Measurements from ENCODE around the gene SASH1.
"Not testable (repeated sequence)": the region's sequence is repeated elsewhere in the genome, so short reads cannot be mapped to it uniquely, and the experiment has no call there.

The SASH1 gene

DNA sequence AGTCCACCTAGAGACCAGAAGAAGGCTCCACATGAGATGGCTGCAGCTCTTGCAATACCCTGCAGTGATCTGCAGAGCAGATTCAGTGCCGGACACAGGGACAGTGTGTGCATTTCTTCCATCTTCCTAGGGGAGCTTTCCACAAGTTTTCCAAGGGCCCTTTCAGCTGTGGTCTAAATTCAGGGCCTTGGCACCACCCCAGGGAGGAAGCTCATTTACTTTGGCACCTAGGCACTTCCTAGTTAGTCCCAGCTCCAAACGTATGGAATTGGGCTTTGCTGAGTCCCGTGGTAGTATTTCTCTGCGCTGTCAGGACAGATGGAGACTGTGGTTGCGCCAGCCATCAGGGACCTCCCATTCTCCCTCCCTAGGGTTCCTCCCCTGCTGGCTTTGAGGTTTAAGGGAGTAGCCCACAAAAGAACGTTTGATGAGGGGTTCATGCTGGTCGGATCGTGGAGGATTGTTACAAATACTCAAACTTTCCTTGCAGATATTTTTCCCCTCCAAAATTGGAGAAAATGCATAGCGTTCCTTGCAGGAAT is 221.9 kb downstream of the SASH1 start:
- no peak for DNase-seq

DNA sequence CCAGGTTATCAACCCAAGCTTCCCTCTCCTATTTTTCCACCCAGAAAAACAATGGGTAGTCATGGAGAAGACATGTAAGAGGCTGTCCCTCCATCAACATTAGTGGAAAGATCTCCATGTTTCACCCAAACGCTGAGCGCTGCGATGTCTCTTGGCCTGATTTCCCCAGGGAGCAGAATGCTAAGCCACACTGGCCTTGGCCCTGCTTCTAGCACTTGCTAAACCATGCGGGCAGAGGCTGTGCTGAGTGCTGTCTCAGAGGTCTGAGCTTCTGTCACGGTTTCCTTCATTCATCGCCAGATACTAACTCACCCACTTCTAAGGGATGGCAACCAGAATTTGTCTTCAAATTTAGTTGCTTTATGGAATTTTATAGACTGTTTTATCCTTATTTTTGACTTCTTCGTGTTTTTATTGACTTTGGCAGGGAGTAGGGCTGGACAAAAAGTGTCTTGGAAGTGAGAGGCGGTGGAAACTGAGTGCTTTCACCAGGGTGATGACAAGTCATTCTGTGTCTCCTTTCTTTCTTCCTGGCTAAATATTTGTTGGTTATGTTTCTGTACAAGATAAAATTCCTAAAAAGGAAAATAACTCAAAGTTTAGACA is 222.8 kb downstream of the SASH1 start:
- no peak for DNase-seq

DNA sequence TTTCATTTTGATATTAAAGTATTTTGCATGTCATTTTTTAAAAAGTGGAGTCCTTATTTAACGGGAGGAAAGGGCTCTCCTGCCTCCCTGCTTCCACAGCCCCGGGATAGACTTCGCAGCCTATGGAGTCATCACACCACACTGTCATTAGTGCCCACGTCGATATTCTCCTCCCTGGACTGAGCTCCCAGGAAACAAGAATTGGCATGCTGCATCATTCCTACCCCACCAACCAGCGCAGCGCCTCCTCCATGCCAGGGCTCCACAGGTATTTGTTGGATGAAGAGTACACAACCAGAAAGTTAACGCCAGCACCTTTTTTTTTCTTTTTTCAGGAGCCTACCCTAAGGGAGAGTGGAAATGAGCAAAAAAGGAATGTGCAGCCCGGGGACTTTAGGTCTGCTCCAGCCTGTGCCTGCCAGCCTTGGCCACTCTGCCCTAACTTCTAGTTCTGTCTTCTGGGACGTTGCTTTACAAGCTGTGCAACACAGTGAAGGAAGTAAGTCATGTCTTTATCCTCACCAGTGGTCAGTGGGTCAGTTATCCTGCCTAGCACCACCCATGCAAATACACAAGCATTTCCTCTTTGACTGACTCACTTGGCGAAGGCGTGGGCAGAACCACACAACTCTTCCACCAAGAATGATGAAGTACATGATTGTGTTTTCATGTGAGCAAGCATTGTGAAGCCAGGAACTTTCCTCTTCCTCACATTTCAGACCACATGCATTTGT is 223.5 kb downstream of the SASH1 start:
- no peak for DNase-seq

DNA sequence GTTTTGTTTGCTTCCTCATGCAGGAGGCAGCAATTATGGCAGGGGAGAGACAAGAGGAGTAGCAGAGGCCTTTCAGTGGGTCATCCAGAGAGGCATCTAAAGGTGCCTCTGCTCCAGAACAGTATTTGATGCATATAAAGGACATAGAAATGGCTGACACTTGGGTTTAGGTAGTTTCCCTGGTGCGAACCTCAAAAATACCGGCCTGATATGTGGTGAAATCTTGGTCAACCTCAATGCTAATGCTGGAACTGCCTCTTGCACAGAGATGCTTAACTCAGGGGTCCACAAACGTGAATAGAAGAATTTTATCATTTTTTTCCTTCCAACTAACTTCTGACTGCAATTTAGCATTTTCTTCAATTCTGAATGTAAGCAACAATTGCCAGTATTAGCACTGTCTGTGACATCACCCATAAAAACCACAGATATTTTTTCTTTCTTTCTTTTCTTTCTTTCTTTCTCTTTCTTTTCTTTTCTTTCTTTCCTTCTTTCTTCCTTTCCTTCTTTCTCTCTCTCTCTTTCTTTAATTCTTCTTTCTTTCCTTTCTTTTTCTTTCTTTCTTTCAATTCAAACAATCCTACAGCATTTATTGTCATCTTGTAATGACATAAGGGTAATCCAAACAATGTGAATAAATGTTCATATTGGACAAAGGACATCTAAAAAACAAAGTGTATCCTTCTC is 224.2 kb downstream of the SASH1 start:
- no peak for DNase-seq

DNA sequence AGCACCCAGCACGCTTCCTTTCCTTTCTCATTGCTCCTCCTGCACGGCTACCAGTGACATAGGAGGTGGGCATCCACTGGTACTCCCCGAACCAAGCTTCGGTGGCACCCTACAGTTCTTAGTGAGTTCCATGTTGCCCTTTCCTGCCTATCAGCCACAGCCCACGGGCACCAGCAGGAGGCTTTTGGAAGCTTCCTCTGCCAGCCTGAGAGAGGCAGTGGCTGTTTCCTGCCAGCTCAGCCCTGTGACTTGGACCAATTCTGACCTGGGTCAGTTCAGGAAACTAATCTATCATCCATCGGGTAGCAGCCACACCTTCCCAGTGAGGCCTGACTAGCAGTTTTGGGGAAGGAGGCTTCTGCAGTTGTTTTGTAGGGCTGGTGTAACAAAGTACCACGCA is 227.8 kb downstream of the SASH1 start:
- DNase-seq: no peak

DNA sequence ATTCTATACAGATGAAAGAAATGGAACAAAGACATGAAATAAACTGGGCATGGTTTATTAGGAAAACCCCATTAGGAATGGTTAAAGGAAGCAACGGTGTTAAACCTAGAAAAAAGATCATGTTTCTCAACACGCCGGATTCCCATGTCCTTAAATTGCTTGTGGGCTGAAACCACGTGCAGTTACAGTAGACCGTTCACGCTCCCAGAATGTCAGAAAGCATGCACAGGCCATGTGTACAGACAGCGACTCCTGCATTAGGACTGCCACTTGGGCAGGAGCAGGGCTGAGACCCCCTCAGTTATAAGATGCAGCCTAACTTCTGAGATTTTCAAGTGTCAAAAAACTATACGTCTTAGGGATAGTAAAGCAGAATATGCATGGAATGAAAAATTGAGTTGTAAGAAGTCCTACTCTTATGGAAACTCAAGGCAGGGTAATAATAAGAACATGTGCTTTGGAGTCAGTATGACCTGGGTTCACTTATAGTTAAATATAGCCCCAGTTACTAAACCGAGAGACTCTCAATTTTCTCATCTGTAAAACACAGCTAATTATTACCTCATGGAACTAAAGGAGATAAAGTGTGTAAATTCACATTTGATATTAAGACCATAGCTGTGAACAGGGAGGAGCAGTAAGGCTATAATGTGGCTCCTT is 230.2 kb downstream of the SASH1 start:
- DNase-seq: no peak

DNA sequence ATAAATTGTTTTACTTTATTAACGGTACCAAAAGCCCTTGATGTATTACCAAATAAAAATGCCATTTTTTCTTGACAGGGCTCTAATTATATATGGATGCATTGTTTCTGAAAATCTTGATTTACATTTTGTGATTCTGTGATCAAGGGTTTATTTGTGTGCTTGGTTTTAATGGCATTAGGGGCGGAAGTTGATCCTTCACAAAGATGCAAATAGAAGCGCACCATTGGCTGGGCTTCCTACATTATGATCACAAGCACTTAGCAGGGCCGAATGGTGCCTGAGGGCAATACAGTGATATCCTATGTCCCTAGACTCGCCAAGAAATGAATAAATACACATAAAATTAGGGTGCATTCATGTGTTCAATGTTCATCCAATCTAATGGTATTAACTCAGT is 231.3 kb downstream of the SASH1 start:
- DNase-seq: no peak

DNA sequence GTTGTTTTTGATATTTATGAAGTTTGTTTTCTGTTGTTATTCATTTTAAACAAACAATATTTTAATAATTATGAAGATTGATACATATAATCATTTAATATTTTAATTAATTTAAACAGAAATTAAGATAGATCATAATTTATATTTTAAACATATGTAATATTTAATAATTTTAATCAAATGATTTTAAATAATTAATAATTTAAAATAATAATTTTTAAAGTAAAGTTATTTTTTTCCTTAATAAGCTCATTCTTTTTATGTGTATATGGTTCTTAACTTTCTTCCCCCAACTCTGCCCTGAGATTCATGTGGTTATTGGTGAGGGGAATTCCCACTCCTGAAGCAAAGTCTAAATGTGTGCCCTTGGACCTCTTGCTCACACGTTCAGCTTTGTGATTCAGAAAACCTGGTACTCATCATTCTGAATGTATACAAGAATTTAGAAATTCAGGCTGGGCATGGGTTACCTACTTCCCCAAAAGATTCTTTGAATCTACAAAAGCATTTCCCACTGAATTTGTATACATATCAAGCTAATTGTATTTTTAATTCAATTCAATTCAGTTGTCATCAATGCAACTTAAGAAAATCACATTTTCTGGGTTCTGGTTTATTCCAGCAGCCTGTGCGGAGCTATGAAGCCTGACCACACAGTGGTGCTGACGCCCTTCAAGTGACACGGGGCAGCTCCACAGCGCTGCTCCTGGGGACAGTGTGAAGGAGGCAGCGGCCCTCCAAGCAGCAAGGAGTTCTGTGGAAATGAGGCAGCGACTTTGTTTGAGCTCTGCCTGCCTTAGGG is 235.2 kb downstream of the SASH1 start:
- DNase-seq: peak in 1 of 4 experiments; percentile 2

DNA sequence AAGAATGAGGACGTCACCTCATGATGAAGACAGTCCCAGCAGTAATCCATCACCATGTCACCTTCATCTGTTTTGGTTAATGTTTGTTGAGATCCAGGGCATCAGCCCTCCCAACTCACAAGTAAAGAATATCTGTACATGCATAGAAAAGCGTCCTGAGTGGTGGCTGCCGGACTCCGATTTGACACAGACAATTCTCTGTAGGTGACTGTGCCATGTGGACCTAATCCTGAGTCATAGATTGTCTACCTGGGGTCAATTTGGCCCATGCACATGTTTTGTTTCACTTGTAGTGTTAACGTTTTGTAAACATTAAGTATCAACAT is 235.8 kb downstream of the SASH1 start:
- no peak for DNase-seq

DNA sequence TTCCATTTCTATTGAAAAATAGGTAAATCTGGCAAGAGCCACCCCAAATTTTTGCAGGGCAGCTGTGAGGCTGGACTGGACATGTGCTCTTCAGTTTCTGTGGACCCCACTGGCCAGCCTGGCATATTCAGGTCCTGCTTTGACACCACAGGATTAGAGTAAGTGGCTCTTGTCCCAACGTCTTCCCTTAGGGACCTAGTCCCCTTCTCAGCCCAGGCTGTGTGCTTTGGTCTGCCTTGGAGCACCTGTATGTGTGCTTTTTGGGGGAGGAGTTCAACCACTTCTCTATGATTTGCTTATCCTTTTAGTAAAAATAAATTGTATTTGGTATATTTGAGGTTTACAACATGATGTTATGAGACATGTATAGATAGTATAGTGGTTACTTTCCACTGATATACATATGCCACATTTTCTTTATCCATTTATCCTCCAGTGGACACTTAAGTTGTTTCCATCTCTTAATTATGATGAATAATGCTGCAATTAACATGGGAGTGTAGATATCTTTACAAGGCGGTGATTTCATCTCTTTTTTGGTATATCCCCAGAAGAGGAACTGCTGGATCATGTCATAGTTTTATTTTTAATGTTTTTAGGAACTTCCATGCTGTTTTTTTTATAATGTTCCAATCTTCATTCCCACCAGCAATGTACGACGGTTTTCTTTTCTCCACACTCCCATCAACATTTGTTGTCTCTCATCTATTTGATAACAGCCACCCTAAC is 236.4 kb downstream of the SASH1 start:
- no peak for DNase-seq

DNA sequence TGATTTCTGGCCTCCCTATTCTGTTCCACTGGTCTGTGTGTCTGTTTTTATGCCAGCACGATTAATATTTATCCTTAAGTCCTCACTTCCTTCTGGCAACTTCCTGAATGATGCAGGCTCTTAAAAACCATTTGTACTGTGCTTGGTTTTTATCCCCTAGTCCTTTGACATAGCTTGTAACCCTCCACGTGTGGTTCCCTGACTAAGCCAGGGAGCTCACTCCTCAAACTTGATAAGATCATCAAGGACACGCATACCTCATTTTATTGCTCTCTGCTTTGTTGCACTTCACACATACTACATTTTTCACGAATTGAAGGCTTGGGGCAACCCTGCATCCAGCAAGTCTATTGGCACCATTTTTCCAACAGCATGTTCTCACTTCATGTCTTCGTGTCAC is 237.8 kb downstream of the SASH1 start:
- no peak for DNase-seq

DNA sequence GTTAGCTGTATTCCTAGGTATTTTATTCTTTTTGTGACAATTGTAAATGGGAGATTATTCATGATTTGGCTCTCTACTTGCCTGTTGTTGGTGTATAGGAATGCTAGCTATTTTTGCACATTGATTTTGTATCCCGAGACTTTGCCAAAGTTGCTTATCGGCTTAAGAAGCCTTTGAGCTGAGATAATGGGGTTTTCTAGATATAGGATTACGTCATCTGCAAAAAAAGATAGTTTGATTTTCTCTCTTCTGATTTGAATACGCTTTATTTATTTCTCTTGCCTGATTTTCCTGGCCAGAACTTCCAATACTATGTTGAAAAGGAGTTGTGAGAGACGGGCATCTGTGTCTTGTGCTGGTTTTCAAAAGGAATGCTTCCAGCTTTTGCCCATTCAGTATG is 241.0 kb downstream of the SASH1 start:
- DNase-seq: no peak

DNA sequence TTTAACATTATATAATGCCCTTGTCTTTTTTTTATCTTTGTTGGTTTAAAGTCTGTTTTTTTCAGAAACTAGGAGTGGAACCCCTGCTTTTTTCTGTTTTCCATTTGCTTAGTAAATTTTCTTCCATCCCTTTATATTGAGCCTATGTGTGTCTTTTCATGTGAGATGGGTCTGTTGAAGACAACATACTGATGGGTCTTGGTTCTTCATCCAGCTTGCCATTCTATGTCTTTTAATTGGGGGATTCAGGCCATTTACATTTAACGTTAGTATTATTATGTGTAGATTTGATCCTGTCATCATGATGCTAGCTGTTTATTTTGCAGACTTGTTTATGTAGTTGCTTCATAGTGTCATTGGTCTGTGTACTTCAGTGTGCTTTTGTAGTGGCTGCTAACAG is 243.0 kb downstream of the SASH1 start:
- DNase-seq: not testable (repeated sequence)

DNA sequence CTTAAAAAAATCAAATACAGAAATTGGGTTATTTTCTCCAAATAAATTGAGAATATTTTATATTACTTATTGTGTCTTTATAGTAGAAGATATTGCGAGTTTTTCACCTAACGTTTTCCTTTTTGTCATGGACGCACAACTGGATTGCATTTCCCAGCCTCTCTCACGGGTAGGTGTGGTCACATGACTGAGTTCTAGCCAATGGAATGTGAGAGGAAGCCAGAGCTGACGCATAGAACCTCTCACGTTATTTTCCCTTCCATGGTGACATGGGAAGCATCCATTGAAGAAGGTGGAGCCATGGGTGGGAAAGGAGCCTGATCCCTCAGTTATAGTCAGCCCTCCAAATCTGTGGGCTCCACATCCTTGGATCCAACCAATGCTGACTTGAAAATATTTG is 248.2 kb downstream of the SASH1 start:
- DNase-seq: no peak

DNA sequence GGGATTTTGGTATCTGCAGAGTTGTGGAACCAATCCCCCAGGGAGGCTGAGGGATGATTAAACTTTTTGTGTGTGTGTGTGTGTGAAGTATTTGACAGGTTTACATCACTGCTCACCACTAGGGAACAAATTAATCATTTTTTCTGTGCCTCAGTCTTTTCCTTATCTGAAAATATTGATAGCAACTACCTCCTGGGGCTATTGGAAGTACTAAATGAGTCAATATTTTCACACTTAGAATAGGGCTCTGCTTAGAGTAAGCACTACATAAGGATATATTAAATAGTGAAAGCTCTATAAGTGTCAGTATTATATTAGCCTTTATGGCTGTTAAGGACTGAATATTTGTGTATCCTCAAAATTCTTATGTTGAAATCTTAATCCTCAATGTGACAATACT is 249.0 kb downstream of the SASH1 start:
- no peak for DNase-seq

DNA sequence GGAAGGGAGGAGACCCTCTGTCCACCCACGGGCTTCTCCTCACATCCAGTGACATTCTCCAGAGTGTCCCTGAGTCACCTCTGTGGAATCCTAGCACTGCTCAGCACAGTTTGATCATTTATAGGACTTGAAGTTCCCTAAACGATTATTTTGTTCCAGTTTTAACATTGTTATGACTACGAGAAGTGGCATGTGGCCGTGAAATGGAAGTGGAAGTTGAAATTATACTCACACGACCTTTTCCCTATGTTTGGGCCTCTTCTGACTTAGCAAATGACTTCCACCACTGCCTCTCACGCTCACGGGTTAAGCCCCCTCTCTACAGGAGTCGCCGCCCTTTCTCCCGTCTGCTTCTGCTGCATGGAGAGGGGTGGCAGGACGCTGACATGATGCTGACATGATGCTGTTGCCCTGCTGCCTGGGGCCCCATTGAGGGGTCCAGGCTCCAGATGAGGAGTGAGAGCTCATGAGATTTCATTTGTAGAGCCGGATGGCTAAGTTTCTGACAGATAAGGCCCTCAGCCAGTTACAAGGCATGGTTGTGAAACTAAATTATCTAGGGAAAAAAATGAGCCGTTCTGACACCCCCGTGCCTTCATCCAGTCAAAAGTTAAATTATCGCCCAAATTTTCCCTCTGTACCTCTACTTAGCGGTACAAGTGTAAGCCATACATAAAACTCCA is 250.6 kb downstream of the SASH1 start:
- no peak for DNase-seq

DNA sequence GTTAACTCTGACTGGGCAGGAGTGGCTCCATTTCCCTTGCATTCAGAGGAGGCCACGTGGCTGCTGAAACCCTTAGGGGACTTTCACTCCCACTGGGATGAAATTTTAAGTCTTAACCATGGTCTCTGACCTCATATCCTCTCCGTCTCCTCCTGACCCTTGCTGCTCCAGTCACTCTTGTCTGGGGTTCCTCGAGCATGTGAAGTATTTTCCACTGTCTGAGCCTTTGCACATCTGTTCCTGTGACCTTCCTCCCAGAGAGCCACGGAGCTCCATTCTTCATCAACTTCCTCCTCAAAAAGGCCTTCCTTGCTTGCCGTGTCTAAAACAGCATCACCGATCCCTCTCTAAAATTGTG is 251.2 kb downstream of the SASH1 start:
- DNase-seq: no peak

DNA sequence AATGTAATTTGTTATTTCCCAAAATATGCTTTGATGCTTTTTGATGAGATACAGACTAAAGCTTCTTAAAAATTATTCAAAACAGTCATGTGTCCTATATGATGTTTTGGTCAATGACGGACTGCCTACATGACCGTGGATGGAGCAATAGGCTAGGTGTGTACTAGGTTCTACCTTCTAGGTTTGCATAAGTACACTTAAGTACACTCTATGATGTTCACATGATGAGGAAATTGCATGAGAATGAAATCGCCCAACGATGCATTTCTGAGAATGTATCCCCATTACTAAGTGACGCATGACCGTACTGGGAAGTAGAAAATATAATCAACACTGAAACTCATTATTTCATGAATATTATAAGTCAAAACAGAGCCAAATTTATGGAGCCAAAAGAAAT is 252.9 kb downstream of the SASH1 start:
- DNase-seq: no peak

DNA sequence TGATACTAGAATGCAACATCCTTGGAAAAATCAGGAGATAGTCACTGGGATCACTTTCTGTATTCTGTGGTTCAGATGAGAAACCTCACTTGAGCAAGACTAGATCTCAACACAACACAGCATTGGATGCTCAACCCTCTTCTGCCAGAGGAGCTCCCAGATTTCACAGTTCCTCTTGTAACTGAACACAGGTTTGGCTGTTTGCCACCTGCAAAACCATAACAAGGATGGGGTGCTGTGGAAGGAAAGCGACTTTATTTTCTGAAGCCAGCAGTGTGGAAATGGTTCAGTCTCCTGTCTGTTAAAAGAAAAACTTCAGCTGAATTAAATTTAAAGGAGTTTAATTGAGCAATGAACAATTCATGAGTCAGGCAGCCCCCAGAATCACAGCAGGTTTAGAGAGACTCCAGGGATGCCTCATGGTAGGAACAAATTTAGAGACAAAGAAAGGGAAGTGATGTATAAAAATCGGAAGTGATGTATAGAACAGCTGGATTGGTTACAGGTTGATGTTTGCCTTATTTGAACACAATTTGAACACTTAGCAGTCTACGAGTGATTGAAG is 254.3 kb downstream of the SASH1 start:
- DNase-seq: no peak

DNA sequence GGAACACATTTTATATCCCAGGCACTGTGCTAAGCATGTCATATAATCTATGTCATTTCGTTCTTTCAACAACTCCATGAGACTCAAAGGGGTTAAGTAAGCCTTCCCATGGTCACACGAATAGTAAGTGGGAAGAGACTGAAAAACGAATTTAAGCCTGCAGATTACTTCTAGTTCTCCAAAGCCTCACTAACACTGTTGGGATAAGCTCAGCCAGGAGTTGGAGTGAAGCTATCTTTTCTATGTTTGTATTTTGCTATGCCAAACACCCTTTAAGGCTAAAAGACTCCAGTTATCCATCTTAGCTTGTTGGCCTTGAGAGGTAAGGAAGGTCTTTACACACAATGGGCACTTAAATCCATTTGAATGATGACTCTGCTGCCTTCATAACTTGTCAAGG is 256.1 kb downstream of the SASH1 start:
- DNase-seq: no peak

DNA sequence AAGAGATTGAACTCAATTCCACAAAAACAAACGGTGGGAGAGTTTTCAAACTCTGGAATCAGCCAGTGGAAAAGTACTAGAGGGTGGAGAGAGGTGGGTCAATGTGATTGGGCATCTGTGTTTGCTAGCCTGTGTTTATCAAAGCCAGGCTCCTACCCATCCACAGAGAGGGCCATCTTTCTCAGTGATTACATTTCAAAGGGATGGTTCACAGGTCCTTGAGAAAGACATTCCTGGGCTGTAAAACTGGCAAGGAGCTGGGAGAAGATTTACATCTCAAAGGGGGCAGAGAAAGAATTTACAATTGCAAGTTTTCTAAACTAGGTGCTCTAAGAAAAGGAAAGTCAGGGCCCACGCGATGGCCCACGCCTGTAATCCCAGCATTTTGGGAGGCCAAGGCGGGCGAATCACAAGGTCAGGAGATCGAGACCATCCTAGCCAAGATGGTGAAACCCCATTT is 257.4 kb downstream of the SASH1 start:
- no peak for DNase-seq
